Stimulated activated CD4-positive, alpha-beta T cell treated with anti-CD3 and anti-CD28 coated beads, TNF-alpha, amount 100 ng/mL, for 24 hours (primary cell): Measurements from ENCODE around the gene NEURL3.

Source experiments
- DNase-seq, 3 experiments: peaks; one replicate each; pipeline ENCODE4 v3.0.0-alpha.2; 2020; ENCODE audit warnings: low read depth in 3 of 3

Gene NEURL3

GRCh38 chr2:96540136-96540535 lies 35.0 kb upstream of the NEURL3 start:
- no peak for DNase-seq

GRCh38 chr2:96539215-96539920 lies 34.2 kb upstream of the NEURL3 start:
- no peak for DNase-seq

GRCh38 chr2:96538487-96539214 lies 33.5 kb upstream of the NEURL3 start:
- DNase-seq, result peak; percentile 70 to 93 (median 75)

- DNase-seq, result no peak
Measured at GRCh38 chr2:96537734-96538486, 32.8 kb upstream of the NEURL3 start.

GRCh38 chr2:96537066-96537733 lies 32.0 kb upstream of the NEURL3 start:
- DNase-seq, result peak; percentile 65 to 89 (median 72)

- DNase-seq, result peak; percentile 79 to 94 (median 82)
Measured at GRCh38 chr2:96536445-96537065, 31.4 kb upstream of the NEURL3 start, which contains the start of gene ARID5A. Gene ARID5A, plus strand, starts transcription at chr2:96536752. Its CDS starts 75 bp downstream, at chr2:96536827.

GRCh38 chr2:96535331-96535730 lies 30.2 kb upstream of the NEURL3 start:
- DNase-seq, result no peak

- DNase-seq, result no peak
Measured at GRCh38 chr2:96534701-96535181, 29.6 kb upstream of the NEURL3 start.

- no peak for DNase-seq
Measured at GRCh38 chr2:96534141-96534540, 29.0 kb upstream of the NEURL3 start.

- DNase-seq, result no peak
Measured at GRCh38 chr2:96533292-96534073, 28.3 kb upstream of the NEURL3 start.

GRCh38 chr2:96532641-96533291 lies 27.6 kb upstream of the NEURL3 start:
- DNase-seq, result no peak

- DNase-seq, result peak; percentile 71 to 88 (median 82)
Measured at GRCh38 chr2:96531872-96532505, 26.8 kb upstream of the NEURL3 start.

GRCh38 chr2:96531366-96531765 lies 26.2 kb upstream of the NEURL3 start:
- DNase-seq, result no peak

GRCh38 chr2:96530474-96531357 lies 25.6 kb upstream of the NEURL3 start:
- no peak for DNase-seq

- DNase-seq, result no peak
Measured at GRCh38 chr2:96530144-96530430, 24.9 kb upstream of the NEURL3 start.

- DNase-seq, result no peak
Measured at GRCh38 chr2:96529376-96530143, 24.4 kb upstream of the NEURL3 start.

- DNase-seq, result no peak
Measured at GRCh38 chr2:96528700-96529375, 23.7 kb upstream of the NEURL3 start.
